Mucosa of descending colon (tissue), 3 donors: ENCODE data around the gene CCDC146. TPM values are rescaled to one million over a fixed set of nuclear protein-coding genes. Genes with fewer than 3 reads are reported as not detected.

Experiments
- ATAC-seq: fragments of 200-7000 bp; cut with Tn5 transposase; one replicate; pipeline ENCODE4 v1.9.1; 2020; ENCODE audit warnings: mild to moderate bottlenecking, moderate library complexity
- DNase-seq, 3 donors: peaks; one replicate each; pipeline ENCODE4 v3.0.0-alpha.2; 2020
- H3K36me3 ChIP-seq: fragments of 200-600 bp; one replicate; pipeline ENCODE4 v1.8.0; 2021; ENCODE audit warnings: low read depth, mild to moderate bottlenecking
- H3K4me1 ChIP-seq: fragments of 200-600 bp; one replicate; pipeline ENCODE4 v1.8.0; 2021; ENCODE audit warnings: low read depth, mild to moderate bottlenecking
- H3K4me3 ChIP-seq: fragments of 200-600 bp; one replicate; pipeline ENCODE4 v1.8.0; 2021; ENCODE audit warnings: mild to moderate bottlenecking
- H3K9me3 ChIP-seq: fragments of 200-600 bp; one replicate; pipeline ENCODE4 v1.8.0; 2021; ENCODE audit warnings: mild to moderate bottlenecking
- CTCF ChIP-seq: fragments of 200-600 bp; IDR thresholded peaks from one replicate; pipeline ENCODE4 v1.8.0; 2022; ENCODE audit warnings: antibody characterized with exemption, mild to moderate bottlenecking
- intact Hi-C, 2 donors: fragments of 100-400 bp; cut with DNase I in 1 of 2; cut with micrococcal nuclease in 1 of 2; formaldehyde crosslinking; loops; one replicate each; pipeline versions ENCODE4 v1.11.0 to v1.11.1; 2022; cut with DNase I, micrococcal nuclease
- total RNA-seq, 3 donors: library from RNA; stranded (reverse); fragmentation: NEBNext Ultra II Directional in 2 of 3; extraction: Animal tissue kit (Norgen Biotek cat#: 25700) in 2 of 3; gene quantifications; one replicate each; pipeline versions ENCODE4 v1.2.1 to v1.2.4, GENCODE V29; 2021 to 2023
- donor health status: DM: no; HTN: no; CAD: no; lungs with moderate emphysema.
- donor health status: DM: no; HTN: no; CAD: no.
- donor health status: DM: no; HTN: yes; CAD: no.

Gene CCDC146
- total RNA-seq, 3 donors from 2014 or later = 7.5 to 20.5 (median 13.3) TPM

- no peak for ATAC-seq
- DNase-seq = no peak
- TF ChIP-seq CTCF = no peak
- Histone ChIP-seq H3K36me3 (no peaks in the 10 kb centered on the region), H3K9me3 (no peaks in the 10 kb centered on the region), H3K4me1 (no peaks in the 10 kb centered on the region), H3K4me3 (no peak overlapping the region)
- intact Hi-C loops = no loop called here
These were observed 191.6 kb downstream of the CCDC146 start for GRCh38 chr7:77313876-77314480.

GRCh38 chr7:77315182-77315591 is 192.8 kb downstream of the CCDC146 start:
- DNase-seq = no peak
- no peaks in the 10 kb centered on the region for H3K9me3 ChIP-seq
- no peak for ATAC-seq
- intact Hi-C loops = no loop called here
- TF ChIP-seq CTCF = no peak
- no peaks in the 10 kb centered on the region for H3K36me3 ChIP-seq
- no peaks in the 10 kb centered on the region for H3K4me1 ChIP-seq
- no peak overlapping the region for H3K4me3 ChIP-seq

- no peak for DNase-seq
- H3K4me3 ChIP-seq = no peak overlapping the region
- ATAC-seq = no peak
- intact Hi-C loops = no loop called here
- H3K9me3 ChIP-seq = no peaks in the 10 kb centered on the region
- no peak for TF ChIP-seq CTCF
- H3K36me3 ChIP-seq = no peaks in the 10 kb centered on the region
- no peaks in the 10 kb centered on the region for H3K4me1 ChIP-seq
These were observed 194.0 kb downstream of the CCDC146 start for GRCh38 chr7:77316219-77316978.

GRCh38 chr7:77318019-77318418 is 195.6 kb downstream of the CCDC146 start:
- no peak for TF ChIP-seq CTCF
- Histone ChIP-seq H3K4me1 (no peaks in the 10 kb centered on the region), H3K4me3 (no peak overlapping the region), H3K9me3 (no peaks in the 10 kb centered on the region), H3K36me3 (no peaks in the 10 kb centered on the region)
- no peak for DNase-seq
- no peak for ATAC-seq
- intact Hi-C loops = no loop called here

GRCh38 chr7:77320137-77320536 is 197.7 kb downstream of the CCDC146 start:
- no peaks in the 10 kb centered on the region for H3K36me3 ChIP-seq
- DNase-seq = no peak
- H3K4me3 ChIP-seq = no peak overlapping the region
- ATAC-seq = no peak
- no peaks in the 10 kb centered on the region for H3K4me1 ChIP-seq
- intact Hi-C loops = no loop called here
- H3K9me3 ChIP-seq = no peaks in the 10 kb centered on the region
- no peak for TF ChIP-seq CTCF
